ENCODE measurements around the gene RAB40AL. TPM values are rescaled to one million over a fixed set of nuclear protein-coding genes. Genes with fewer than 3 reads are reported as not detected.
A peak's percentile ranks its signal among the peaks of the same experiment; 100 is the strongest.
"Not testable (repeated sequence)": the region's sequence is repeated elsewhere in the genome, so short reads cannot be mapped to it uniquely, and the experiment has no call there.

Gene RAB40AL, protein sequence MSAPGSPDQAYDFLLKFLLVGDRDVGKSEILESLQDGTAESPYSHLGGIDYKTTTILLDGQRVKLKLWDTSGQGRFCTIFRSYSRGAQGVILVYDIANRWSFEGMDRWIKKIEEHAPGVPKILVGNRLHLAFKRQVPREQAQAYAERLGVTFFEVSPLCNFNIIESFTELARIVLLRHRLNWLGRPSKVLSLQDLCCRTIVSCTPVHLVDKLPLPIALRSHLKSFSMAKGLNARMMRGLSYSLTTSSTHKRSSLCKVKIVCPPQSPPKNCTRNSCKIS
- total RNA-seq, result 0.09 TPM
- polyA plus RNA-seq, result 0.09 TPM
- long read RNA-seq, donor 1, result 0 reads
- long read RNA-seq, donor 2, result 0 reads
- long read RNA-seq, donor 3, result 0 reads
- long read RNA-seq, donor 4, result 0 reads
- long read RNA-seq, donor 5, result 0 reads
- long read RNA-seq, donor 6, result 0 reads
- long read RNA-seq, donor 7, result 0 reads
- long read RNA-seq, donor 8, partial matches to known transcripts, result 0 of 1 reads
- long read RNA-seq, donor 8, other reads (novel, unspliced or antisense), result 0 of 1 reads
- long read RNA-seq, donor 9, result 0 reads
- long read RNA-seq, donor 10, result 0 reads

DNA sequence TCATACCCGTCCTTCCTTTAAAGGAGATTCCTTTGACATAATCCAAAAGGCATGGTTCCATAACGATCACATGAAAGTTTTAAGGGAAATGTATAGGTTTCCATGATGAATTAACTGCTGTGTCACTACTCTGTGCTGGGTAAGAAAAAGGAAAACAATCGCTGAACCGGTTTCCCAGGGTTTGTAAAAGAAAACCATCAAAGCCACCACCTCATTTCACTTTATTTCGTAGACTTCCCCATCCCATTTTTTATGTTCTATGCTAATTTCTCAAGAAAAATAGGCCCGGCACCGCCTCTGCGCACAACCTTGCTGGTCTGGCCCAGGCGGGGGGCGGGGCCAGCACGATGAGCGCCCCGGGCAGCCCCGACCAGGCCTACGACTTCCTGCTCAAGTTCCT lies at the start of gene RAB40AL:
Gene RAB40AL (plus strand): TSS at position 301 of the 400 bp plus-strand sequence. CDS start 47 bp downstream, at position 348.
- not testable (repeated sequence) for H3K4me1 ChIP-seq (ENCODE audit: control insufficient read depth in 2 of 2, insufficient read depth in 2 of 2, low read length in 2 of 2); DNase-seq (ENCODE audit: low read depth in 6 of 9, low spot score in 9 of 9); H3K27ac ChIP-seq (ENCODE audit: low read depth in 1 of 2, low read length in 1 of 2); H3K27me3 ChIP-seq (ENCODE audit: control insufficient read depth in 2 of 2, insufficient read depth in 1 of 2, low read length in 1 of 2); H3K9me3 ChIP-seq (ENCODE audit: control insufficient read depth in 2 of 2, insufficient read depth in 1 of 2, low read length in 1 of 2); H3K36me3 ChIP-seq (ENCODE audit: control insufficient read depth in 2 of 2, insufficient read depth in 2 of 2, low read length in 1 of 2); H3K4me3 ChIP-seq (ENCODE audit: low read length in 2 of 2)
- 97% methylated on average over 15 of the region's 15 CpGs for WGBS

DNA sequence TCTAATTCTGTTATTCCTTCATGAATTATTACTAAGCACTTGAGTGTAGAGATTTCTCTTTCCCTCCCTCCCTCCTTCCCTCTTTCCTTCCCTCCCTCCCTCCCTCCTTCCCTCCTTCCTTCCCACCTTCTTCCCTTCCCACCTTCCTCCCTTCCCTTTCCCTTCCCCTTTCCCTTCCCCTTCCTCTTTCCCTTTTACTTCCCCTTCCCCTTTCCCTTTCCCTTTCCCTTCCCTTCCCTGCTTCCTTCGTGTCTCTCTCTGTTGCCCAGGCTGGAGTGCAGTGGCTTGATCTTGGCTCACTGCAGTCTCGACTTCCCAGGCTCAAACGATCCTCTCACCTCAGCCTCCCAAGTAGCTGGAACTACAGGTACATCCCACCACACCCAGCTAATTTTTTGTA lies 49.4 kb upstream of the RAB40AL start:
- Histone ChIP-seq H3K27ac (ENCODE audit: low read depth in 1 of 2, low read length in 1 of 2) (no peak overlapping the region), H3K9me3 (ENCODE audit: control insufficient read depth in 2 of 2, insufficient read depth in 1 of 2, low read length in 1 of 2) (no peaks in the 10 kb centered on the region), H3K27me3 (ENCODE audit: control insufficient read depth in 2 of 2, insufficient read depth in 1 of 2, low read length in 1 of 2) (no peaks in the 10 kb centered on the region), H3K4me1 (ENCODE audit: control insufficient read depth in 2 of 2, insufficient read depth in 2 of 2, low read length in 2 of 2) (no peaks in the 10 kb centered on the region), H3K4me3 (ENCODE audit: low read length in 2 of 2) (no peak overlapping the region), H3K36me3 (ENCODE audit: control insufficient read depth in 2 of 2, insufficient read depth in 2 of 2, low read length in 1 of 2) (no peaks in the 10 kb centered on the region)
- WGBS, result 95% methylated on average over 3 of the region's 3 CpGs
- DNase-seq (ENCODE audit: low read depth in 6 of 9, low spot score in 9 of 9), result no peak

DNA sequence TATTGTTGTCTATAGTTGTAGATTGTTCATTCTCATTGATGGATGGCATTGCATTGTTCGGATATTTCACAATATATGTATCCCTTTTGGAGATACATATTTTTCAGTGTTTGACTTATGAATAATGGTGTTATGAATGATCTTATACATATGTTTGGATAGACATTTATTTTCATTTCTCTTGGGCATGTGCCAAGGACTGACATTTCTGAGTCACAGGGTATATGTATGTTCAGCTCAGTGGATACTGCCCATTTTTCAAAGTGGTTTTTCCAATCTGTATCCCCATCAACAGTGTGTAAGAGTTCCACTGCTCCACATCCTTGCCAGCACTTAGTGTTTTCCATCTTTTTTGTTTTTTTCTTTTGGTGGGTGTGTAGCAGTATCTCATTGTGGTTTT lies 45.0 kb upstream of the RAB40AL start:
- 98% methylated on average over 1 of the region's 1 CpG for WGBS
- H3K4me3 ChIP-seq (ENCODE audit: low read length in 2 of 2), result no peak overlapping the region
- no peak overlapping the region for H3K27ac ChIP-seq (ENCODE audit: low read depth in 1 of 2, low read length in 1 of 2)

DNA sequence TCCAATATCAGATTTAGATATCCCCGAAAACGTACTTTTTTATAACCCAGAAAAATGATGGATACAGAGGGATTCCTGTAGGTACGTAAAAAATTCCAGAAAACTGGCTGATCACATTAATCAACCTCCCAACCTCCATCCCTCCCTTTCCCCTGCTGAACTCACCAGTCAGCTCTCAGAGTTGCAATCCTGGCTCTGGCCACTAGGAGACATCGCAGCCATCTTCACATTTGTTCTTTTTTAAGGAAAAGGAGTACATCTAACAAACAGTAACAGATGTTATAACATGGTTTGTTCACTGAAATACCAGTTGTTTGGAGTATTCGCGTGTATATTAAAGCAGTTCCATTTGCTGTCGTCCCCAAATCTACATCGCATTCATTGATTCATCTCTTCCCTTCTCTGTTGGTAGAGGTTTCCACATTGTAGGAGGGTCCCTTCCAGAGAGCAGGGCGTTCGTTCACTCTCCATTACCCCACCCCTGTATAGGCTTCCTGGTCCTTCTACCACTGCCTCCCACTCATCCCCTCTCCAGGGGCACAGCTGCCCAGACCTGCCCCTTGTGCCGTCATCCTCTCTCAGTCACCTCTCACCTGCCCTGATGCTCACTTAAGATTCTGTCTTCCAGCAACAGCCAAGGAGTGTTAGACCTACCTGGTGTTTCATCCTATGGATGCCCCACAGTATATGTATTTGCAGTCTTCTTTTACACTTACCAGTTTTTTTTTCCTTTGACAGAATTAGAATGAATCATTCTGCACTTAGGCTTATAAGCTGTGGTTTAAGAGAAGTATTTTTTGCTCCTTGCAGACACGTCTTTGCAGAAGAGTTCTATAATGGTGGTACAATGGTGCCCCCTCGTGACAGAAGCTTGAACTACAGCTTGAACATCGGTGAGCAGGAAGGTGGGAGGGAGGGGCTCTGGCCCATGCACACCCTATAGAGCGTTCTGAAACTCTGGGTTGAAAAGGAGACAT lies 36.8 kb upstream of the RAB40AL start:
- peak; percentile 32 to 84 (median 55) for DNase-seq (ENCODE audit: low read depth in 6 of 9, low spot score in 9 of 9)
- H3K4me3 ChIP-seq (ENCODE audit: low read length in 2 of 2), result no peak overlapping the region
- no peaks in the 10 kb centered on the region for H3K27me3 ChIP-seq (ENCODE audit: control insufficient read depth in 2 of 2, insufficient read depth in 1 of 2, low read length in 1 of 2)
- no peaks in the 10 kb centered on the region for H3K4me1 ChIP-seq (ENCODE audit: control insufficient read depth in 2 of 2, insufficient read depth in 2 of 2, low read length in 2 of 2)
- H3K9me3 ChIP-seq (ENCODE audit: control insufficient read depth in 2 of 2, insufficient read depth in 1 of 2, low read length in 1 of 2), result no peaks in the 10 kb centered on the region
- no peaks in the 10 kb centered on the region for H3K36me3 ChIP-seq (ENCODE audit: control insufficient read depth in 2 of 2, insufficient read depth in 2 of 2, low read length in 1 of 2)
- H3K27ac ChIP-seq (ENCODE audit: low read depth in 1 of 2, low read length in 1 of 2), result no peak overlapping the region
- 49% methylated on average over 15 of the region's 15 CpGs for WGBS

More for the DNA sequence above, 45.0 kb upstream of the RAB40AL start:
- Histone ChIP-seq H3K36me3 (ENCODE audit: control insufficient read depth in 2 of 2, insufficient read depth in 2 of 2, low read length in 1 of 2) (no peaks in the 10 kb centered on the region), H3K27me3 (ENCODE audit: control insufficient read depth in 2 of 2, insufficient read depth in 1 of 2, low read length in 1 of 2) (no peaks in the 10 kb centered on the region), H3K9me3 (ENCODE audit: control insufficient read depth in 2 of 2, insufficient read depth in 1 of 2, low read length in 1 of 2) (no peaks in the 10 kb centered on the region), H3K4me1 (ENCODE audit: control insufficient read depth in 2 of 2, insufficient read depth in 2 of 2, low read length in 2 of 2) (no peaks in the 10 kb centered on the region)
- DNase-seq (ENCODE audit: low read depth in 6 of 9, low spot score in 9 of 9), result no peak

DNA sequence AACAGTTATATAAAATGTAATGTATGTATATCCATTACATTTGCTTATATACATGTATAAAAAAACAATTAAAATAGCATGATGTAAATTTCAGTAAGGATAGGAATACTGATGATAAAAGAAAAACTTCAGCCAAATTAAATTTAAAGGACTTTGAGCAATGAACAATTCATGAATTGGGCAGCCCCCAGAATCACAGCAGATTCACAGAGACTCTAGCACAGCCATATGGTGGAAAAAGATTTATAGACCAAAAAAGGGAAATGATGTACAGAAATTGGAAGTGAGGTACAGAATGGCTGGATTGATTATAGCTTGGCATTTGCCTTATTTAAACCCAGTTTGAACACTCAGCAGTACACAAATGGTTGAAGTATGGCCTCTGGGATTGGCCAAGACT lies 34.7 kb upstream of the RAB40AL start:
- DNase-seq (ENCODE audit: low read depth in 6 of 9, low spot score in 9 of 9), result no peak
- H3K27me3 ChIP-seq (ENCODE audit: control insufficient read depth in 2 of 2, insufficient read depth in 1 of 2, low read length in 1 of 2), result no peaks in the 10 kb centered on the region
- no peaks in the 10 kb centered on the region for H3K36me3 ChIP-seq (ENCODE audit: control insufficient read depth in 2 of 2, insufficient read depth in 2 of 2, low read length in 1 of 2)
- H3K4me1 ChIP-seq (ENCODE audit: control insufficient read depth in 2 of 2, insufficient read depth in 2 of 2, low read length in 2 of 2), result no peaks in the 10 kb centered on the region
- no peak overlapping the region for H3K27ac ChIP-seq (ENCODE audit: low read depth in 1 of 2, low read length in 1 of 2)
- H3K9me3 ChIP-seq (ENCODE audit: control insufficient read depth in 2 of 2, insufficient read depth in 1 of 2, low read length in 1 of 2), result no peaks in the 10 kb centered on the region
- H3K4me3 ChIP-seq (ENCODE audit: low read length in 2 of 2), result no peak overlapping the region

DNA sequence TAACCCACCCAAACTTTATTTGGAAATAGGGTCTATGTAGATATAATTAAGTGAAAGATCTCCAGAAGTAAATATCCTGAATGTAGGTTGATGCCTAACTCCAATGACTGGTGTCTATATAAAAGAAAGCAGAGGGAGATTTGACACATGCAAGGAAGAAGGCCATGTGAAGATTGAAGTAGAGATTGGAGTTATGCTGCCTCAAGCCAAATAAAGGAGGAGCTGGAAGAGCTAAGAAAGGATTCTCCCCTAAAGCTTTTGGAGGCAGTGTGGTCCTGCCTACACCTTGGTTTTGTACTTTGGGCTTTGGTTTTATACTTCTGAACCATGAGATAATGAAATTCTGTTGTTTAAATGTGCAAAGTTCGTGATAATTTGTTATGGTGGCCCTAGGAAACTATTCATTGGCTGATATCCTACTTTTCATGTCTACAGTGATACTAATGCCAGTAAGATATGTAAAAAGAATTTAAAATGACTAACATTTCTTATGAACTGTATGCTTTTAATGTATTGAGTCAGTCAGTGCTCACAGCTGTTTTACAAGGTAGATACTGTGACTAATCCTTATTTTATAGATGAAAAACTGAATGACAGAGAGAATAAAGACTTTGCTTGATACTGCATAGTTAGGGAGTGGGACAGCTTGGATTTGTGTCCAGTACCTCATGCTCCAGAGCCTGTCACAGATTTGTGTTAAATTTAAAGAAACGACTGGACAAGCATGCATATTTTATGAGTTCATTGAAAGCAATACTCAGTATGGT lies 5.9 kb upstream of the RAB40AL start:
- no peak for DNase-seq (ENCODE audit: low read depth in 6 of 9, low spot score in 9 of 9)
- WGBS, result 87% methylated on average over 2 of the region's 2 CpGs
- Histone ChIP-seq H3K4me1 (ENCODE audit: control insufficient read depth in 2 of 2, insufficient read depth in 2 of 2, low read length in 2 of 2) (no peaks in the 10 kb centered on the region), H3K27ac (ENCODE audit: low read depth in 1 of 2, low read length in 1 of 2) (no peak overlapping the region), H3K9me3 (ENCODE audit: control insufficient read depth in 2 of 2, insufficient read depth in 1 of 2, low read length in 1 of 2) (no peaks in the 10 kb centered on the region), H3K4me3 (ENCODE audit: low read length in 2 of 2) (no peak overlapping the region), H3K27me3 (ENCODE audit: control insufficient read depth in 2 of 2, insufficient read depth in 1 of 2, low read length in 1 of 2) (no peaks in the 10 kb centered on the region), H3K36me3 (ENCODE audit: control insufficient read depth in 2 of 2, insufficient read depth in 2 of 2, low read length in 1 of 2) (no peaks in the 10 kb centered on the region)

DNA sequence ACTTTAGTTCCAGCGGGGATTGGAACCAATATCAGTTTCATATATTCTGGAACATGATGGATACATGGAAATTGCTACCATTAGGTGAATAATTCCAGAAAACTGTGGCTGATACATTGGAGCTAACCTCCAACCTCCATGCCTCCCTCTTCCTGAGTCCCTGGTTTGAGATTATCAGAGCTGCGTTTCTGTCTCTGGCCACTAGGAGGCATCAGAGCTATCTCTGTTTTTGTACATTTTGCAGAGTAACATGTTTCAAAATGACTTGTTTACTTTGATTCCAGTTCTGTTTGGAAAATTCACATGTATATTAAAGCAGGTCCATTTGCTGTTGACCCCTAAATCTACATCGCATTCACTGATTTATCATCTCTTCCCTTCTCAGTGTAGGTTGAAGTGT lies 2.4 kb upstream of the RAB40AL start:
- Histone ChIP-seq H3K4me1 (ENCODE audit: control insufficient read depth in 2 of 2, insufficient read depth in 2 of 2, low read length in 2 of 2) (no peaks in the 10 kb centered on the region), H3K4me3 (ENCODE audit: low read length in 2 of 2) (no peak overlapping the region), H3K27ac (ENCODE audit: low read depth in 1 of 2, low read length in 1 of 2) (no peak overlapping the region), H3K27me3 (ENCODE audit: control insufficient read depth in 2 of 2, insufficient read depth in 1 of 2, low read length in 1 of 2) (no peaks in the 10 kb centered on the region), H3K9me3 (ENCODE audit: control insufficient read depth in 2 of 2, insufficient read depth in 1 of 2, low read length in 1 of 2) (no peaks in the 10 kb centered on the region), H3K36me3 (ENCODE audit: control insufficient read depth in 2 of 2, insufficient read depth in 2 of 2, low read length in 1 of 2) (no peaks in the 10 kb centered on the region)
- peak in 6 of 9 donors; percentile 1 to 53 (median 9) for DNase-seq (ENCODE audit: low read depth in 6 of 9, low spot score in 9 of 9)
- WGBS, result 63% methylated on average over 3 of the region's 3 CpGs

DNA sequence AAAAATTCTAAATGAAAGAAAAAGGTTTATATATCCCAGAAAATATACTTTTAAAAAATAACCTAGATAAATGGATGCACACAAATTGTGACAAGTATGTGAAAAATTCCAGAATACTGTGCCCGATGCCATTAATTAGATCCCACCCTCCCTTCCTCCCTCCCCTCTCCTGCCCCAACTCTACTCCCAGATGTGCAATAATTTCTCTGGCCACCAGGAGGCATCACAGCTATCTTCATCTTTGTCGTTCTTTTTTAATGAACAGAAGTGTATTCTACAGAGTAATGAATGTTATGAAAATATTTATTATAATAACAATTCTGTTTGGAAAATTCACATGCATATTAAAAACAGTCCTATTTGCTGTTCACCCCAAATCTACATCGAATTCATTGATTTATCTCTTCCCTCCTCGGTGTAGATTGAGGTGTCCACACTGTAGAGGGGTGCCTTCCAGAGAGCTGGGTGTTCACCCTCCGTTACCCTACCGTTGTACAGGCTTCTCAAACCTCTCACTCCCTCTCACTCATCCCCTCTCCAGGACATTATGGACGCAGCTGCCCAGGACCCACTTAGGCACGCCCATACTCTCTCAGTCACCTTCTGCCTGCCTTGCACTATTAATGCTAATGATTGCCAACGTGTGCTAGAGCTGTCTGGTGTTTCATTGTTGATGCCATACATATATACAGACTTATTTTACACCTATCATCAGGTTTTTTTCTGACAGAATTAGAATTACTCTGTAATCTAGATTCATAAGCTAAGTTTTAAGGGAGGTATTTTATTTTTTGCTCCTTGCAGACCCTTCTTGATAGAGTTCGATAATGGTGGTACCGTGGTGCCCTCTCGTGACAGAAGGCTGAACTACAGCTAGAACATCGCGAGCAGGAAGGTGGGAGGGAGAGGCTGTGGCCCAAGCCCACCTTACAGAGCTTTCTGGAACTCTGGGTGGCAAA lies 14.1 kb downstream of the RAB40AL start:
- no peaks in the 10 kb centered on the region for H3K4me1 ChIP-seq (ENCODE audit: control insufficient read depth in 2 of 2, insufficient read depth in 2 of 2, low read length in 2 of 2)
- no peak overlapping the region for H3K4me3 ChIP-seq (ENCODE audit: low read length in 2 of 2)
- peak in 7 of 9 donors; percentile 17 to 64 (median 22) for DNase-seq (ENCODE audit: low read depth in 6 of 9, low spot score in 9 of 9)
- H3K9me3 ChIP-seq (ENCODE audit: control insufficient read depth in 2 of 2, insufficient read depth in 1 of 2, low read length in 1 of 2), result no peaks in the 10 kb centered on the region
- H3K27me3 ChIP-seq (ENCODE audit: control insufficient read depth in 2 of 2, insufficient read depth in 1 of 2, low read length in 1 of 2), result no peaks in the 10 kb centered on the region
- 6% methylated on average over 14 of the region's 14 CpGs for WGBS
- H3K27ac ChIP-seq (ENCODE audit: low read depth in 1 of 2, low read length in 1 of 2), result no peak overlapping the region
- no peaks in the 10 kb centered on the region for H3K36me3 ChIP-seq (ENCODE audit: control insufficient read depth in 2 of 2, insufficient read depth in 2 of 2, low read length in 1 of 2)
